Uterus (tissue), 2 donors: Measurements from ENCODE around the gene DPP4.

Experiments
- CTCF ChIP-seq, 4 experiments: fragments of 200-600 bp in 2 of 4; fragments of 450-650 bp in 2 of 4; sonication (generic) in 2 of 4; IDR thresholded peaks; one replicate each; pipeline ENCODE4 v1.5.1; 2016 to 2019; ENCODE audit warnings: antibody characterized with exemption in 4 of 4, mild to moderate bottlenecking in 2 of 4, moderate library complexity in 1 of 4
- POLR2A ChIP-seq, 2 donors: fragments of 450-650 bp; IDR thresholded peaks; one replicate each; pipeline ENCODE4 v1.6.1; 2016; ENCODE audit warnings: antibody characterized with exemption in 2 of 2, mild to moderate bottlenecking in 1 of 2, moderate library complexity in 1 of 2

GRCh38 chr2:161962160-161962559 is 111.9 kb downstream of the DPP4 start:
- TF ChIP-seq CTCF (IDR thresholded peaks at IDR 0.05), result no peak
- no peak for TF ChIP-seq POLR2A (IDR thresholded peaks at IDR 0.05)
